Right hindlimb (tissue), 1 donor: ENCODE measurements around the gene CDK11A.

Source experiments
- DNase-seq: peaks from one replicate; pipeline ENCODE4 v3.0.0-alpha.2; 2018

Gene CDK11A

DNA sequence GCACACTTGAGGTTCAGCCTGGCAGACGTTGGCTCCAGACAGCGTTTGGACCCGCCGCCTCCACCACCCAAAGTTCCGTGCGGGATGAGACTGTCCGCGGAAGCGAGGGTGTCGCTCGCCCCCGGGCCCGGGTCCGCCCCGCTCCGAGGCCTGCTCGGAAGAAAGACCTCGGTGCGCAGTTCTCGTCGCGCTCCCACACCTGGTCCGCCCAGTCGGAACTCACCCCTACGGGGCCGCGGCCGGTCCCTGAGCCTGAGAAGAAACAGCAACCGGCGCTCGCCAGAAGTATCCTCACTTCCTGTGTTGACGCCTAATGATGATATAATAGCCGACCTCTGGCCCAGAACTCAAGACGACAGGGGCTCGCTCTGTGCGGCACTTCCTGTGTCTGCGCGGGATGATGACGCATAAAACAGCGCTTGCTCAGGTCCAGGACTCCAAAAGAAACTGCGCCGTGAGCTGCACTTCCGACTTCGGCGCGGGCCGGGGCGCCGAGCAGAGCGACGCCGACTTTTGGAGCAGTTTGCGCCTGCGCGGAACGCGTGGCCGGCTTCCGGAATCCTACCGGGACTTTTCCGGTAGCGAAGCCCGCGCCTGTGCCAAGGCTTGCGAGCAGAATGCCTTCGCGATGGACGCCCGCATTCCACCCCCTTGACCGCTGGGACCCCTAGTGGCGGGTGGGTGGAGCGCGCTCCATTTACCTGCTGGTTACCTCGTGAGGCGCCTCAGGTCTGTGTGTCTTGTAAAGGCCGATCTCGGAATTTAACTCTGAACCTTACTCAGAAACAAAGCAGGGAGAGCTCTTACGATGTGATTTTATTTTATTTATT, at the start of gene CDK11A:
Gene CDK11A (minus strand): TSS at position 323 of the 830 bp plus-strand sequence. CDS start 1,539 bp downstream, outside the sequence.
- DNase-seq: peak; percentile 100

DNA sequence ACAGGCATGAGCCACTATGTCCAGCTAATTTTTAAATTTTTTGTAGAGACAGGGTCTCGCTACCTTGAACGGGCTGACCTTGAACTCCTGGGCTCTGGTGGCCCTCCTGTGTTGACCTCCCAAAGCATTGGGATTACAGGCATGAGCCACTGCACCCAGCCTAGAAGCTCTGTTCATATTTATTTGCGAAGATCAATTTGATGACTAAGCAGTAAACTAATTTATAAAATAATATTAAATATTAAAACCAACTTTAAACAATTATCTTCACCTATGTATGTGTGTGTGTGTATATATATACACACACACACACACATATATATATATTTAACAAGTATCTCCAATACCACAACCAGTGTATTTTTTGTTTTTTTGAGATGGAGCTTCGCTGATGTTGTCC, 49.7 kb upstream of the CDK11A start:
- DNase-seq: no peak

DNA sequence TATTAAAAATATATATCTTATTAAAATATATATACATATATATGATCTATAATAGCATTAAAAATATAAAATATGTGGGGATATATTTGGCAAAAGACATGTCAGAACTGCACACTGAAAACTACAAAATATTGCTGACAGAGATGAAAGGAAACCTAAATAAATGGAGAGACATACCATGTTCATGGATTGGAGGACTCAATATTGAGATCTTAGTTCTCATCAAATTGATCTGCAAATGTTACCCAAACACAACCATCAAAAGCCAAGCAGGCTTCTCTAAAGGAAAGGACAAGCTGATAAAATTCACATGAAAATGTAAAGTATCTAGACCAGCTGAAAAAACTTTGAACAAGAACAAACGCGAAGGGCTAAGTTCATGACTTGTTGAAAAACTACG, 46.9 kb upstream of the CDK11A start:
- no peak for DNase-seq

DNA sequence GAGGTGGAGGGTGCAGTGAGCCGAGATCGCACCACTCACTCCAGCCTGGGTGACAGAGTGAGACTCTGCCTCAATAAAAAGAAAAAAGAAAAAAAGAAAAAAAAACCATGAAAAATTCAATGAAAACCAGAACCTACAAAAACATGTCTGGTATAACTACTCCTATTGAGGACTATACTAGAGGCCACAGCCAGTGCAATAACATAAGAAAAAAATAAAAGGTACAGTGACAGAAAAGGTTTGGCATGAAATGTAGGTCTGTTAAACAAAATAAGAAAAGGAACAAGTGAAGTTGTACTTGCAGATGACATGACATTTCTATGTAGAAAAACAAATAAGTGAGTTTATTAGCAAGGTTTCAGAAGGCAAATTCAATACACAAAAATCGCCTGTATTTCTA, 45.9 kb upstream of the CDK11A start:
- no peak for DNase-seq

DNA sequence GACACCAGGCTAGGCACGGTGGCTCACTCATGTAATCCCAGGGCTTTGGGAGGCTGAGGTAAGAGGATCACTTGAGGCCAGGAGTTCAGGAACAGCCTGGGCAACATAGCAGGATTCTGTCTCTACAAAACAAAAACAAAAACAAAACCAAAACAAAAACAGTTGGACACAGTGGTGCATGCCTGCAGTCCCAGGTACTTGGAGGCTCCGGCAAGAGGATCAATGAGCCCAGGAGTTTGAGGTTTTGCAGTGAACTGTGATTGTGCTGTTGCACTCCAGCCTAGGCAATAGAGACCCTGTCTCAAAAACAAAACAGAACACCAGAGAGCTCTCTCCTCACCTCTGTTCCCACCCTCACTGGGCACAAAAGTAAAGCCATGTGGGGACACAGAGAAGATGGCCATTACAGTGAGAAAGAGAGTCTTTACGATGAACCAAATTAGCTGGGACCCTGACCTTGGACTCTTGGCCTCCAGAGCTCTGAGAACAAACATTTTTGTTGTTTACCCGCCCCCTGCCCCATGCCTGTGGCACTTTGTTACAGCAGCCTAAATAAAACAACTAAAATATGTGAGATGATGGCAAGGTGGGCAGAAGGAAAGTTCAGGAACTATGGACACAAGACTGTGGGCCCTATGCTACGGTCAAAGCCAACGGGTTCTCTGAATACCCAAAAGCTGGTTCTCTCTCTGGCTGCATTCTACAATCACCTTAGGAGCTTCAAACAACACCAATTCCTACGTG, 44.3 kb upstream of the CDK11A start:
- DNase-seq: no peak

DNA sequence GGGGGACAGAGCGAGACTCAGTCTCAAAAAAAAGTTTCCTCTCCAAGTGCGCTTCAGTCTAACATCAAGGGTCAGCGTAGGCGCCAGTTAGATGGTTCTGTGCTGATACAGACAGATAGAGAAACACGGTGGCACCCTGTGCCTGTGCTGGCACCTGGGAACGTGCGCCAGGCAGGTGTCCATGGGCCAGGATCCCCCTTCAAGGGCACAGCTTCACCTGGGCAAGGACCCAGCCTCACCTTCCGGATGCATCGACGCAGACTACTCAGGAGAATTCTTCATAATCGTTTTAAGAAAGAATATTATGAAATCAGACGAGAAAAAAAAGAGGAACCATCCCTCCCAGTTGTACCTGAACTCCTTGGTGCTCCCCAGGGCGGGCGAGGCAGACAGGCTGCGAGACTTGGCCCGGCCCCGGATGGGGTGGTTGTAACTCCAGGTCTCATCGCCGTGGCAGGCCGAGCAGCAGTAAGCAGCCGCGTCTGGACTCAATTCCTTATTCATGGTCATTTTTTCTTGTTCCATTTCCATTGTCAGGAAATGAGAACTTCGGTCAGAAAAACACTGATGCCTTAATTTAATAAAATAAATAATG, 40.8 kb upstream of the CDK11A start:
- no peak for DNase-seq

DNA sequence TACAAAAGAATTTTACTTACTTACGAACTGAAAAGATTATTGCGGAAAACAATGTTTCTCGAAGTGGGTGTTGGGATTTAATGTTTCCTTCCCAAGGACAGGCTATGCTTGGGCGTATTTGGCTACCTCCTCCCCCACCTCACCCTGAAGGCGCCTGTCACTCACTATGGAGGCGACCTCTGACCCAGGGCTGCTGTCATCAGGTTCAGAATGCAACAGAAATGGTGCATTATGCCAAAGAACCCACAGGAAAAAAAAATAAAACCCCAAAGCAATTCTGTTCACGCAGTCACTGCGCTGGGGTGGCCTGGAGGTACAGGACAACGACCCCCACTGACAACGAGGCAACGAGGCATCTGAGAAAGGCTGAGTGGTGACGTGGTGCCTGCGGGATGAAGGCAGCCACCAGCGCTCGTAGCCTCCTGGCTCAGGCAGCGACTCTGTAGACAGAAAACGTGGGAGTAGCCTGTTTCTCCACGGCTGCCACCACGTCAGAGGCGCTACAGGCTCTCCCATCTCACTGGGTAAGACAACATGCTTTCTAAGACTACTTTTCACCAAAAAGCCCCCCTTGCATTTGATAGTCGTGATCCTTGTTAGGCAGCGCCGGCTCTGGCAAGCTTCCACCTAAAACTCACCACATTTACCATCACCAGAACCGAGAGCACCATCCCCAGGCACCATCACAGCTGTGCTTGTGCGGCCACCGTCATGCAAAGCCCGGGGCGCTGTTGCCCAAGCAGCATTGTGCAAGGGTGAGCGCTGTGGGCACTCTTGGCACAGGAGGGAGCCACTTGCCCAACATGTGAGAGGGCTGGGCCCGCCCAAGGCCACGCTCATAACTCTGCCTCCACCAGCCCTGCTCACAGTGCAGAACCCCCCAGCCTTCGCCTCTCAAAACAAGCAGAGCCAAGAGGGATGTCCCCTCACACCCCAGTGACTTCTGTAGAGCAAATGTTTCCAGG, 39.8 kb upstream of the CDK11A start:
- no peak for DNase-seq

DNA sequence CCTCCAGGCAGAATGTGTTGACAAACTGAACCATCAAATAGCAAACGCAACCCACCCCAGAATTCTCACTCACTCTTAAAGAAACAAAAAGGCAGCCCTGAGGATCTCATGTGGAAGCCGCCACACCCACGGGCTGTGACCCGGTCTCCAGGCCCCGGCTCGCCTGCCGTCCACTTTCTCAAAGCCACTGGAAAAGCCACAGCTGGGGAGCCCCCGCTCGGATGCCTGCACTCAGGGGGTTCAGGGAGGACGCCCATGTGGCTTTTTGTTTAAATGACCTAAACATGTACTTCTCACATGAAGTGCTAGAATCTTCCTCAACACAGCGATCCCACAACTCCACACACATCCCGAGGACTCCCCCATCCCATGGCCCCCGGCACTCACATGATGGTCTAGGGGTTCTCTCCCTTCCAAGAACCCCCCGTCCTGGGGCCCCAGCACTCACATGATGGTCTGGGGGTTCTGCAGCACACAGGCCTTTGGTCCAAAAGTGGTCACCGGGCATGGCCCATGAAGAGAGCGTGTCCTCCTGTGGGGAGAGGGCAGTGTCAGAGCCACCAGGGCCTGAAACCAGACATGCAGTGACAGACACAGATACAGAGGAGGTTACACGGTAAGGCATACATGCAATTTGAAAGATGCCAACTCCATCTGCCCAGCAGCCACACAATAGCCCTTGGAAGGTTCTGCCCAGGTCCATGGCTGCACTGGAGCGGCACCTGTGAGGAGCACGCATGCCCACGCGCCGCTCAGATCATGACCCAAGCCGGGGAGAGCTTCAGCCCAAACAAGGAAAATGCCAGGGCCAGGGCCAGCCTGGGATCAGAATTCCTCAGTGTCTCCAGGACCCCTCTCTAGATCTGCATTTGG, 37.6 kb upstream of the CDK11A start:
- no peak for DNase-seq

DNA sequence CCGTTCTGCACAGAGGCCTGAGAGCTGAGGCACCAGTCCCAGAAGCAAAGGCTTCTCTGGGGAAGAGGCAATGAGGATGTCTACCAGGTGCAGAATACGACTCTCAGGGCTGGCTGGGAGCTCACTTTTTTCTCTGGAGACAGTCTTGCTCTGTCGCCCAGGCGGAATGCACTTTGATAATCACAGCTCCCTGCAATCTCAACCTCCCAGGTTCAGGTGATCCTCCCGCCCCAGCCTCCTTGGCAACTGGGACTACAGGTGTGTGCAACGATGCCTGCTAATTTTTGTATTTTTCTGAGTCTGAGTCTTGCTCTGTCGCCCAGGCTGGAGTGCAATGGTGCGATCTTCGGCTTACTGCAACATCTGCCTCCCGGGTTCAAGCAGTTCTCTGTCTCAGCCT, 36.6 kb upstream of the CDK11A start:
- DNase-seq: no peak

DNA sequence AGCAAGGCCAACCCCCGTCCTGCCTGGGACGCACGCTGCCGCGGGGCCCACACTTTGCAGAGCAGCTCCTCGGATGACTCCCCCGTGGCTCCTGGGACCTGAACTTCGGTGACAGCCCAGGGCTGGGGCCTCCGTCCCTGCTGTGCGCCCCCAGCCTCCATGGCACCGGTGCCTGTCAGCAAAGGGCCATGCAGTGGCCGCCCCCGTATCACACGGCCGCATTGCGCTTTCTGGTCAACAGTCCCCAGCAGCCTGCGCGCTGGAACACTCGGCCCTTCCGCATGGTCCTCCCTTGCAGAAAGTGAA, 36.1 kb upstream of the CDK11A start:
- no peak for DNase-seq

DNA sequence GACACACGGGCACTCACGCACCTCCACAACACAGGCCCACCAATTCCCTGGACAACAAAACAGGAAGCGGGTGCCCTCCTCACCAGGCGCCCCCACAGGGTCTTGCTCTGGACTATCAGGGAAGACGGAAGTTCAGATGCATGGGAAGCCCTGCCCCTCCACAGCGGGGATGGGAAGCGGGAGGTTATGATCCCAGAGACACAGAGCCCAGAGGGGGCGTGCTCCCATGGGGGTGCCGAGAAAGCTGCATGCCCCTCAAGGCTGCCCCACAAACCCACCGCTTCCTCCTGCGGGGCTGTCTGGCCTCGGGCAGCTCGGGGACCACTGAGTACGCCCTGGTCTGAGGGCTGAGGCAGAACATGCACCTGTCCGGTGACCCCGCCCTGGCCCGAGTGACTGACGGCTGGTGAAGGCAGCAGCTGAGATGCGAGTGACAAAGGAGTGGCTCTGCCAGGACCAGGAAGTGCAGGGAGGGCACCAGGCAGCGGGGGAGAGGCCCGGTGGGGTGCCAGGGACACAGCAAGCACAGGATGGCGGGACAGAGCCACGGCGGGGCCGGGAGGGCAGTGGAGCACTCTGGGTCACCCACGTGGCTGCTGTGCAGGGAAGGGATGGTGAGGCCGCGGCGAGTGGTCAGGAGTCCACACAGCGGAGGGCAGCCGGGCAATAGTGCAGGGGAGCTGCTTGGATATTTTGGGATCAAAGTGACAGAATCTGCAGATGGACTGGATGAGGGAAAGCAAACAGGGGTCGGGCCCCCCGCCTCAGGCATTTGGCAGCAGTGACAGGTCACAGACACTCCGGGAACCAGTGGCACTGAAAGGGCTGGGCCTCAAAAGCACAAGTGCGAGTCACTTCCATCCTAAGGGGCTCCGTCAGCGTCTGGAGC, 35.5 kb upstream of the CDK11A start:
- no peak for DNase-seq

DNA sequence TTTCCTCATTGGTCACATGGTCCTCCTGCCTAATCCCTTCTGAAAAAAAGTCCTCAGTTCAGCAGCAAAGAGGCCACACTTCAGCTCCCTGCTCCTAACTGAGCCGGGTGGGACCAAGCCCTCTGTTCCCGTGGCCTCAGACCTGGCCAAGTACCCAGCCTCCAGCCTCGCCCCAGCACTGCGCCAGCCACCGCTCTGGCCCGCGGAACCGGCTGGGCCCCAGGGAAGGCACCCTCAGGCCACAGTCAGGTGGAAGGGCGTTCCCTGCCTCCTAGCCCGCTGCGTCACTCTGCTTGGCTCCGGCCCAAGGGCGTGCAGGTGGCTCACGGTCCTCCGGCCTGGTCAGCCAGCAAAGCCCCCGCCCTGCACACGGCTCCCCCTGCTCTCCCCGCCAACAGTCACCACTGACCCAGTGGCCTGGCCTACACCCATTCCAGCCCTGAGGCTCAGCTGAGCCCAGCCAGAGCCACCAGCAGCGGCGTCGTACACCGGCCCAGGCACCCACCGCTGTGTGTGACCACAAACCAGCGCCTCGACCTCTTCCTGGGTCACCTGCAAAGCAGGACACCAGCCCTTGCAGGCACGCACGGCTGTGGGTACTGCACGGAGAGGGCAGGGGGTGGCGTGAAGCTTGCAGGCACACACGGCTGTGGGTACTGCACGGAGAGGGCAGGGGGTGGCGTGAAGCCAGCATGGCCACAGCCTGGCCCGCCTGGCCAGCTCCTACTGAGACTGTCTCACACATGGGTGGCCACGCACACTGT, 34.7 kb upstream of the CDK11A start:
- no peak for DNase-seq

DNA sequence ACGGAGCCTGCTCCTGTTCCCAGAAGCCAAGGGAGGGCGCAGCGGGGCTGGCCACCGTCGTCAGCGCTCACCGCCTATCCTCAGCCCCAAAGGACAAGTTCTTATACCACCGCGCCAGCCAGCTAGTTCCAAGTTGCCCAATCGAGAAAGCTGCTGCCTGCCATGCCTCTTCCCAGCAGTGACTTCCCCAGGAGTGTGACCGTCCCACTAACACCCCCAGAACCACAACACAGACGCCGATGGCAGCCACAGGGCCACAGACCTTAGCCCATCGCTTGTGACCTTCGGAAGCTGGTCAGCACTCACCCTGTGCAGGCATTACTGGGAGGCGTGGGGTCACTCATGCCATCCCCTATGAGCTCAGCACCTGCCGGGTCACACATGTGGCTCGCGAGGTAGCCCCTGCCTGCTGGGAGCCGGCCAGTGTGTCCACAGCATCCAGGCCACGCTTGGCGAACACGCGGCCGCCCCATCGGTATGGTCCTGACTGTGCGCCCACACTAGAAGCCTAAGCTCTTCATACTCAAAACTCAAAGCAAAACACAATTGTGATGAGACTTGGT, 34.0 kb upstream of the CDK11A start:
- DNase-seq: no peak

DNA sequence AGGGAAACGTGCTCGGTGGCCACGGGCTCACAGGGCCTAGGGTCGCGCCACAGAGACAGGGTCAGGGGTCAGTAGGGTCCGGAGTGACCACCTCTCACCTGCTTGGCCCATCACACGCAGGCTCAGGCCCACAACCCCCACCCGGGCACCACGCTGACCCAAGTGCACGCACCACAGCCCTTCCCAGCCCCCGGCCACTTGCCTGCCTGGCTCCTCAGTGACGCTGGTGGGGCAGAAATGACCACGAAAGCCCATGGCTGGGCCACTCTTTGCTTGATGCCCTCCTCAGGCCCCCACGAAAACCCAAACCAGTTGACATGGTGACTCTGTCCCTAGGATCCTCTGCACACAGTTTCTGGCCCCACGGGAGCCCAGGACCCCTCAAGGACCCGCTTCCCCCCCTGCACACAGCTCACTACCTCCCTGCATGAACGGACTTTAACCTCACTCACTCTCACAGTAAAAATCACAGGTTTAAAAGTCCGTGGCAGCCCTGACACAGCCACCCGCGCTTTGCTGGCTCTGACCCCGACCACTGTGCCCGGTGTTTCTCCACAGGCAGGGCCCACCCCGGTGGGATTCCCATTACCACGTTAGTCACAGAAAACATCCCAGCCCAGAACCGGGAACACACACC, 33.4 kb upstream of the CDK11A start:
- DNase-seq: no peak

DNA sequence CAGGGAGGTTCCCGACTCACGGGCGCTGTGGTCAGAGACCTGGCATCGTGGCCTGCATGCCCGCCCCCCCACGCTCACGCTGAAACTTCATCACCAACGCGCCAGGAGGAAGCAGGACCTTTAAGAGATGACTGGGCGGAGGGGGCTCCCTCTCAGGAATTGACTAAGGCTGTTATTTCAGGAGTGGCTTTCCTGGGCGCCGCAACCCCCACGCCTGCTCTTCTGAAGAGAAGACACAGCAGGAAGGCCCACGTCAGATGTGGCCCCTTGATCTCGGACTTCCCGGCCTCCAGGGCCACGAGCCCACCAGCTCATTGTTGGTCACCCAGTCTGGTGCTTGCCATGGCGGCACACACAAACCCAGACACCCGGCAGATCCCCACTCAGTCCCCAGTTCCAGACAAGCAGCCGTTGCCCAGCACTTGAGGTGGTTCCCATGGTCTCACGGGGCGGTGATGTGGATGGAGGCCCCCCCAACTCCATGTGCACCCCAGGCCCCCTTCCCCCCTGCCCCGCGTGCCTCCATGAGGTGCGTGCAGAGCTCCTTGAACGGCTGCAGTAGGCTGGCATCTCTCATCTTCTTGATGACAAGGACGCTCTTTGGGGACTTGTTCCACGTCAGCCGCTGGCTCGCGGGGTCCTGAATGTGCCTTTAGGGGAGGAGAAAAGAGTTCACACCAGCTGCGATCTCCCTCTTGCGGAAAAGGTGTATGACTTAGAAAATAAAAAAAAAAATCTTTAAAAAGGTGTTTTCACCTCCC, 32.7 kb upstream of the CDK11A start:
- no peak for DNase-seq

DNA sequence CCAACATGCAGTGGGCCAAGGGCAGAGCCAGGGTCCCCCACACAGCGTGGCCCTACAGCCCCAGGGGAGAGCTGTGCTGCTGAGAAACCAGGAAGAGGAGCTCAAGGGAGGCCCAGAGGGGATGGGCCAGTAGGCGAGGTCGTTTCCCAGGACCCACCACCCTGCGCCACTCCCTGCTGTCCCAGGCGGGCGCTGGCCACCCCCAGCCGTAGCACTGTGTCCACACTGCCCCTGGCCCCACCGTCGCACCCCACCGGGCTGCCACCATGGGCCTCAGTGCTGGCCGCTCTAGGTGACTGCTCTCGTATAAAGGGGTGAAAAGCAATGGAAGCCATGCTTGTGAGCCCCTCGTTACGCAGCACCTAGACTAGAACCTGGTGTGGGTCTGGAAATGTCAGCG, 31.7 kb upstream of the CDK11A start:
- no peak for DNase-seq

DNA sequence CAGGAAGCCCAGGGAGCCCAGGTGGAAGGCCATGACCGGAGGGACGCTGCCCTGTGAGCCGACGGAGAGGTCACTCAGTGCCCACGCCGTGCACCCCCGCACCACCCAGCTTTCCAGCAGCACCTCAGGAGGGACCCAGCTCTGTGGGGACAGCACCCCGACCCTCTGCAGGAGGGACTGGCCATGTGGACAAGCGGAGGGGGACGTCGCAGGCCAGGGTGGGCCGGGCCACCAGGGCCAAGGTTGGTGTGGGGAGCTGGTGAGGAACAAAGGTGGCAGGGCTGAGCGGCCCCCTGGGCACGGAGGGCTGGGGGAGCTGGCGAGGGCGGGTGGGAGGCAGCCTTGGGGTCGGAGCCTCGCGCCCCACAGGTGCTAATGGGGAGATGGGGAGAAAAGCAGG, 31.3 kb upstream of the CDK11A start:
- DNase-seq: no peak

DNA sequence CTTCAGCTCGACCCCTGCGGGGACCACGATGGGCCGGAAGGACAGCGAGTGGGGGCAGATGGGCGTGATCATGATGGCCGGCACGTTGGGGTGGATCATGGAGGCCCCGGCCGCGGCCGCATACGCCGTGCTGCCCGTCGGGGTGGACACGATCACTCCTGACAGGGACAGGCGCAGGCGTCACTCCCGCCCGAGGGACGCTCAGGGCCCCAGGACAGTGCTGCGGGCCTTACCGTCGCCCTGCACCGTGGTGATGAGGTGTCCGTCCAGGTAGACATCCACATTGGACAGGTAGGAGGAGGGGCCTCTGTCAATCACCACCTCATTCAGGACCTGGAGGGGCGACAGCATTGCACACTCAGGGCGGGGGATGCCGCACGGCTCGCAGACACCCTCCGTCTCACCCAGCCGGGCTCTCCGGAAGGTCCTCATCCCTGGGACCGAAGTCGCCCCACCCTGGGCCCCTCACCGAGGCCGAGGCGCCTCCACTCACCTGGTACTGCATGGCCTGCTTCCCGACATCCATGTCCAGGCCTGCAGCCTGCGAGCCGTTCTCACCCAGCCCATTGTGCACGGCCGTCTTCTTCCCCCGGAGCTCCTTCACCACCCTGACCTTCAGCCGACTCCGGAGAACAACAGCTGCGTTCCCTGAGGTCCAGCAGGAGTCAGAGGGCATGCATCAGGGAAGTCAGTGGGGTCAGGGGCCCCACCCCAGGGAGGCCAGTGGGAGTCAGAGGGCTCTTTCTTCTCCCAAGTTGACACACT, 30.1 kb upstream of the CDK11A start:
- DNase-seq: no peak
